ENCODE data around the gene TC2N.

Gene TC2N

GRCh38 chr14:91831337-91831736, 36.0 kb downstream of the TC2N start:
- ATAC-seq: no peak

GRCh38 chr14:91830777-91831176, 36.6 kb downstream of the TC2N start:
- TF ChIP-seq ISL1 (CRISPR knock-in tag; IDR thresholded peaks at IDR 0.05): no peak
- no peak for TF ChIP-seq PATZ1 (CRISPR knock-in tag; IDR thresholded peaks at IDR 0.05; ENCODE audit: borderline replicate concordance)
- no peak for ATAC-seq

More at GRCh38 chr14:91831337-91831736, 36.0 kb downstream of the TC2N start:
- TF ChIP-seq OSR1 (CRISPR knock-in tag; IDR thresholded peaks at IDR 0.05) (no peak), POU6F1 (CRISPR knock-in tag; IDR thresholded peaks at IDR 0.05; ENCODE audit: borderline replicate concordance, low read depth) (no peak), ZNF8 (CRISPR knock-in tag; IDR thresholded peaks at IDR 0.05) (no peak), ZNF565 (CRISPR knock-in tag; conservative IDR thresholded peaks at IDR 0.05; ENCODE audit: low read depth) (no peak), ARNTL (CRISPR knock-in tag; IDR thresholded peaks at IDR 0.05; ENCODE audit: borderline replicate concordance, low read depth) (no peak), CSDC2 (CRISPR knock-in tag; IDR thresholded peaks at IDR 0.05) (no peak), PPARA (CRISPR knock-in tag; IDR thresholded peaks at IDR 0.05; ENCODE audit: borderline replicate concordance) (no peak), ZFP30 (CRISPR knock-in tag; IDR thresholded peaks at IDR 0.05) (no peak), ZFP3 (CRISPR knock-in tag; IDR thresholded peaks at IDR 0.05) (no peak), CSRNP3 (CRISPR knock-in tag; IDR thresholded peaks at IDR 0.05) (no peak), TOX (CRISPR knock-in tag; IDR thresholded peaks at IDR 0.05; ENCODE audit: borderline replicate concordance) (no peak), RARB (CRISPR knock-in tag; IDR thresholded peaks at IDR 0.05) (no peak), ISL1 (CRISPR knock-in tag; IDR thresholded peaks at IDR 0.05) (no peak), CREB5 (CRISPR knock-in tag; IDR thresholded peaks at IDR 0.05; ENCODE audit: low read depth) (no peak), ESRRG (CRISPR knock-in tag; IDR thresholded peaks at IDR 0.05) (no peak), TSHZ2 (CRISPR knock-in tag; IDR thresholded peaks at IDR 0.05) (no peak), BACH2 (CRISPR knock-in tag; IDR thresholded peaks at IDR 0.05; ENCODE audit: borderline replicate concordance) (no peak), GLIS3 (CRISPR knock-in tag; IDR thresholded peaks at IDR 0.05) (no peak)

- TF ChIP-seq GLIS3 (CRISPR knock-in tag; IDR thresholded peaks at IDR 0.05): no peak
- TF ChIP-seq TSHZ2 (CRISPR knock-in tag; IDR thresholded peaks at IDR 0.05): no peak
- no peak for TF ChIP-seq PPARA (CRISPR knock-in tag; IDR thresholded peaks at IDR 0.05; ENCODE audit: borderline replicate concordance)
- ATAC-seq: no peak
Measured at GRCh38 chr14:91829511-91829910, 37.8 kb downstream of the TC2N start.

Data from SK-N-SH treated with all-trans-retinoic acid at 6 μM for 48 hours (cell line).